Measurements from ENCODE around the gene EP400.

DNA sequence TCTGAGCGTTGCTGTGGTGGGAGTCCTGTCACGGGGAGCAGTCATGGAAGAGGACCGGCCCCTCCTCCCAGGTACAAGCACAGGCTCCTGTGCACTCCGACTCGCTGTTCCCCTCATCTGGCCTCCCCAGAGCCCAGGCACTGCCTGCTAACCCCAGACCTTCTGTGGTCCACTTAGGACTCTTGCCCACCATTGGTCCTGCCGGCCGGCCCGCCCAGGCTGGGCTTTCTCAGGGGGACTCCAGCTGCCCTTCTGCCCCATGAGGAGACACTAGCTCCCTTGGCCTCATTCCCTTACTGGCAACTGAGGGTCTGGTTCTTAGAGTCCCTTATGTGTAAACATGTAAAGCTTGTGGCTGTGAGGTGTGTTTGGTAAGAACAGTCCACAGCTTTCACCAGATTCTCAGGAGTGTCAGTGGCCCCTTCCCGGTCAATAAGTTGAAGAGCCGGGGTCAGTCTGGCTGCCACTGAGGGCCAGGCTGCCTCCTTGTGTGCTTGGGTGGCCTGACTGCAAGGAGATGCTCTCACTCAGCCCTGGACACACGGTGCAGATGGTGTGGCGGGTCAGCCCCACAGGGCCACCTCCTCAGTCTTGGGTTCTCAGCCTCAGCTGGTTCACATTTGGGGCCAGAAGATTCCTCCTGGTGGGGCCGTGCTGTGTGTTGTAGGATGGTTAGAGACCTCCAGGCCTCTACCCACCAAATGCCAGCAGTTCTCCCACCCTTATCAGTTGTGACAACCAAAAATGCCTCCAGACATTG is 150.7 kb downstream of the EP400 start:
- TF ChIP-seq PPARD (CRISPR knock-in tag; IDR thresholded peaks at IDR 0.05) (no peak), POLR2AphosphoS5 (IDR thresholded peaks at IDR 0.05; ENCODE audit: control insufficient read depth, insufficient read depth, low read depth, low read length) (no peak), SETDB1 (IDR thresholded peaks at IDR 0.05; ENCODE audit: low read length) (no peak), ZNF121 (CRISPR knock-in tag; conservative IDR thresholded peaks at IDR 0.05) (no peak), IRF2 (CRISPR knock-in tag; IDR thresholded peaks at IDR 0.05) (no peak), MEF2D (tag; conservative IDR thresholded peaks at IDR 0.05; ENCODE audit: low read depth) (no peak), BACH1 (tag; IDR thresholded peaks at IDR 0.05) (no peak), RUNX1 (IDR thresholded peaks at IDR 0.05; ENCODE audit: low read depth) (no peak), ZNF3 (CRISPR knock-in tag; IDR thresholded peaks at IDR 0.05) (no peak), U2AF1 (optimal IDR thresholded peaks at IDR 0.05; ENCODE audit: low read depth, low read length) (no peak)
- TF ChIP-seq, protein P1, sequence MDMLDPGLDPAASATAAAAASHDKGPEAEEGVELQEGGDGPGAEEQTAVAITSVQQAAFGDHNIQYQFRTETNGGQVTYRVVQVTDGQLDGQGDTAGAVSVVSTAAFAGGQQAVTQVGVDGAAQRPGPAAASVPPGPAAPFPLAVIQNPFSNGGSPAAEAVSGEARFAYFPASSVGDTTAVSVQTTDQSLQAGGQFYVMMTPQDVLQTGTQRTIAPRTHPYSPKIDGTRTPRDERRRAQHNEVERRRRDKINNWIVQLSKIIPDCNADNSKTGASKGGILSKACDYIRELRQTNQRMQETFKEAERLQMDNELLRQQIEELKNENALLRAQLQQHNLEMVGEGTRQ (CRISPR knock-in tag; IDR thresholded peaks at IDR 0.05): no peak
